K562 (cell line): ENCODE results near the gene WASF3. TPM values are rescaled to one million over a fixed set of nuclear protein-coding genes. Genes with fewer than 3 reads are reported as not detected.

Source experiments
- ATAC-seq: fragments of 200-7000 bp; cut with Tn5 transposase; 3 replicates; pipeline ENCODE4 v1.9.1; 2020; ENCODE audit warnings: moderate library complexity
- BruUV-seq: library from RNA; stranded (reverse); fragments of 400-500 nt; replicated peaks from 2 replicates; lab custom pipeline; 2021; lab: Mats Ljungman, UMichigan
- CTCF ChIA-PET: fragments of 300-600 bp; formaldehyde crosslinking; extraction: SDS; loops from one replicate; lab custom pipeline; 2021; ENCODE audit warnings: low intra/inter-chr PET ratio; lab: Yijun Ruan, JAX
- POLR2A ChIA-PET: fragments of 300-600, 350-650 bp; sonication (Branson Sonifier 250); formaldehyde crosslinking; extraction: SDS; loops from one replicate; lab custom pipeline; 2021; ENCODE audit warnings: antibody characterized with exemption, inconsistent platforms; lab: Yijun Ruan, JAX
- DNase-seq, 4 experiments: peaks; one replicate each; pipeline versions ENCODE4 v3.0.0 to v3.0.0-alpha.2; 2011 to 2018; ENCODE audit warnings: low spot score in 3 of 4, mixed read lengths in 3 of 4; ENCODE audit errors: extremely low read depth in 1 of 4
- FAIRE-seq: peaks from 2 replicates; lab custom pipeline; 2011; peaks lifted over from hg19 to GRCh38; lab: Jason Lieb, UNC
- H2AFZ ChIP-seq: 2 replicates; pipeline ENCODE4 v1.6.0; 2011; ENCODE audit warnings: low read depth, low read length, control low read depth, inconsistent platforms
- H3K27ac ChIP-seq: fragments of 200-600 bp; 3 replicates; pipeline ENCODE4 v1.8.0; 2011; ENCODE audit warnings: low read depth, mild to moderate bottlenecking, control low read depth, inconsistent platforms, low read length, moderate library complexity, mixed read lengths; ENCODE audit errors: extremely low read depth
- H3K27me3 ChIP-seq, 2 experiments: fragments of 300-600 bp in 1 of 2; 2 replicates in 1 of 2; 3 replicates in 1 of 2; pipeline versions ENCODE4 v1.6.0 to v1.8.0; 2011; ENCODE audit warnings: inconsistent platforms in 2 of 2, low read length in 2 of 2, mild to moderate bottlenecking in 1 of 2, mixed read lengths in 1 of 2, moderate library complexity in 1 of 2; ENCODE audit not compliant: control insufficient read depth in 2 of 2, insufficient read depth in 2 of 2
- H3K36me3 ChIP-seq: fragments of 300-600 bp; 3 replicates; pipeline ENCODE4 v1.8.0; 2011; ENCODE audit warnings: mild to moderate bottlenecking, low read length, inconsistent platforms; ENCODE audit not compliant: control insufficient read depth, insufficient read depth
- H3K4me1 ChIP-seq, 2 experiments: fragments of 200-600 bp in 1 of 2; replicated peaks in 1 of 2; 2 replicates in 1 of 2; 3 replicates in 1 of 2; pipeline versions ENCODE4 v1.5.1 to v1.8.0; 2011; ENCODE audit warnings: inconsistent platforms in 2 of 2, low read length in 2 of 2, mild to moderate bottlenecking in 1 of 2, mixed read lengths in 1 of 2, moderate library complexity in 1 of 2; ENCODE audit not compliant: control insufficient read depth in 2 of 2, insufficient read depth in 2 of 2
- H3K4me2 ChIP-seq: 2 replicates; pipeline ENCODE4 v1.6.1; 2011; ENCODE audit warnings: low read length, control low read depth, inconsistent platforms, mixed read lengths; ENCODE audit not compliant: insufficient read depth
- H3K4me3 ChIP-seq: fragments of 200-600 bp; sonication (generic), shearing (Covaris generic); 2 replicates; pipeline ENCODE4 v1.5.1; 2016; ENCODE audit warnings: control low read depth, inconsistent platforms
- H3K79me2 ChIP-seq: fragments of 200-600 bp; 3 replicates; pipeline ENCODE4 v1.8.0; 2011; ENCODE audit warnings: low read length, inconsistent platforms; ENCODE audit not compliant: control insufficient read depth, insufficient read depth
- H3K9ac ChIP-seq, 2 experiments: 2 replicates each; pipeline versions ENCODE4 v1.6.0 to v1.6.1; 2011; ENCODE audit warnings: low read depth in 2 of 2, low read length in 2 of 2, control low read depth in 1 of 2, inconsistent platforms in 1 of 2, mild to moderate bottlenecking in 1 of 2, mixed read lengths in 1 of 2; ENCODE audit not compliant: insufficient read depth in 1 of 2
- H3K9me1 ChIP-seq: one replicate; pipeline ENCODE4 v1.6.0; 2011; ENCODE audit warnings: inconsistent platforms, mild to moderate bottlenecking, low read length, moderate library complexity; ENCODE audit not compliant: control insufficient read depth, insufficient read depth
- H3K9me3 ChIP-seq: replicated peaks from 2 replicates; pipeline ENCODE4 v1.5.1; 2011; ENCODE audit warnings: low read depth, low read length, inconsistent platforms; ENCODE audit not compliant: control insufficient read depth, insufficient read depth
- H4K20me1 ChIP-seq: replicated peaks from 2 replicates; pipeline ENCODE4 v1.6.1; 2011; ENCODE audit warnings: low read length, inconsistent platforms, mixed read lengths; ENCODE audit not compliant: control insufficient read depth, insufficient read depth
- CTCF ChIP-seq, 3 experiments: IDR thresholded peaks in 2 of 3; conservative IDR thresholded peaks in 1 of 3; 2 replicates each; pipeline ENCODE4 v1.5.1; 2011 to 2012; ENCODE audit warnings: low read length in 3 of 3, mild to moderate bottlenecking in 3 of 3, control low read depth in 2 of 3, improper control_type of control experiment in 1 of 3, inconsistent platforms in 1 of 3, low read depth in 1 of 3, mixed read lengths in 1 of 3, moderate library complexity in 1 of 3; ENCODE audit not compliant: insufficient read depth in 2 of 3
- DIDO1 ChIP-seq: fragments of 450-650 bp; IDR thresholded peaks from 2 replicates; pipeline ENCODE4 v1.6.1; 2016; ENCODE audit warnings: low read depth, missing biosample characterization, missing genetic modification characterization
- POLR2A ChIP-seq: fragments of 450-650 bp; conservative IDR thresholded peaks from 2 replicates; pipeline ENCODE4 v1.6.1; 2016
- SFPQ ChIP-seq: fragments of 200-400 bp; formaldehyde crosslinking; IDR thresholded peaks from 2 replicates; pipeline ENCODE4 v1.6.1; 2017; ENCODE audit warnings: mild to moderate bottlenecking, low read depth, low read length, moderate library complexity
- TEAD1 ChIP-seq, 2 experiments: fragments of 450-650 bp in 1 of 2; sonication (generic) in 1 of 2; formaldehyde crosslinking; IDR thresholded peaks; 2 replicates each; pipeline versions ENCODE4 v1.4.0 to v1.8.0; 2020 to 2022; ENCODE audit warnings: mild to moderate bottlenecking in 2 of 2, missing genetic modification reagents in 1 of 2
- ZC3H8 ChIP-seq: fragments of 450-650 bp; IDR thresholded peaks from 2 replicates; pipeline ENCODE4 v1.6.1; 2017
- WGBS: fragments of 100-300 bp; shearing (Covaris generic); methylation state at CpG from one replicate; pipeline ENCODE4 v1.1.6; 2016; ENCODE audit warnings: low coverage, mixed read lengths; ENCODE audit not compliant: insufficient coverage; ENCODE audit errors: missing lambda C conversion rate; 5-methylcytosine and 5-hydroxymethylcytosine counted together
- in situ Hi-C: fragments of 300-500 bp; cut with MboI; formaldehyde crosslinking; loops from 4 replicates; pipeline ENCODE4 v1.15.0; 2018; ENCODE audit warnings: inconsistent platforms, mixed read lengths
- intact Hi-C: fragments of 100-400 bp; cut with micrococcal nuclease; formaldehyde crosslinking; loops from 2 replicates; pipeline ENCODE4 v1.14.2; 2022
- polyA plus RNA-seq, 8 experiments: library from polyadenylated mRNA; depleted of rRNA in 4 of 8; stranded (reverse) in 5 of 8; unstranded in 3 of 8; fragments of >200 nt; fragmentation: Nextera tagmentation in 2 of 8; fragmentation: Illumina TruSeq in 1 of 8; extraction: Ambion mirVana in 2 of 8; extraction: Trizol in 1 of 8; gene quantifications; 2 replicates each; pipeline versions ENCODE4 v1.2.1 to v1.2.3, GENCODE V29; 2011 to 2014; ENCODE audit warnings: inconsistent platforms in 1 of 8, missing spikeins in 1 of 8
- total RNA-seq, 7 experiments: library from RNA; depleted of rRNA in 6 of 7; stranded (reverse); fragments of >200 nt in 6 of 7; fragmentation: Illumina TruSeq in 2 of 7; extraction: Trizol in 2 of 7; gene quantifications; 2 replicates each; pipeline versions ENCODE4 v1.2.1 to v1.2.3, GENCODE V29; 2011 to 2021; ENCODE audit warnings: low replicate concordance in 1 of 7

Gene WASF3
- total and polyA plus RNA-seq, 9 of the 15 experiments (the other 6 are each of a cell fraction or from before 2014, with no cell fraction given): 0.04 to 0.43 (median 0.11) TPM

GRCh38 chr13:26604784-26605545 lies 47.5 kb downstream of the WASF3 start:
- no peak for FAIRE-seq
- H3K4me3 ChIP-seq: no peak overlapping the region
- no peak overlapping the region for H3K27ac ChIP-seq
- H2AFZ ChIP-seq: no peak overlapping the region
- intact Hi-C loops (no loop called here), in situ Hi-C loops (no loop called here)
- no peak for DNase-seq
- H3K9me3 ChIP-seq: no peaks in the 10 kb centered on the region
- CTCF ChIA-PET: no interaction called here
- no peaks in the 10 kb centered on the region for H3K9me1 ChIP-seq
- no peak for TF ChIP-seq DIDO1 (tag)
- no peak for TF ChIP-seq ZC3H8
- no peak for TF ChIP-seq POLR2A
- TF ChIP-seq TEAD1 (CRISPR knock-in tag; IDR thresholded peaks at IDR 0.05): no peak
- no peaks in the 10 kb centered on the region for H3K4me1 ChIP-seq
- H3K9ac ChIP-seq: no peak overlapping the region
- H4K20me1 ChIP-seq: no peaks in the 10 kb centered on the region
- no peaks in the 10 kb centered on the region for H3K27me3 ChIP-seq
- ATAC-seq: no peak
- H3K4me2 ChIP-seq: no peak overlapping the region
- WGBS: 0% methylated on average over 2 of the region's 3 CpGs
- POLR2A ChIA-PET: interaction anchor here (1.1 kb wide), 1 partner anchor 17 kb away, joined by 3 read pairs; no protein-coding TSS in a partner anchor
- no TSS peak for BruUV-seq
- H3K79me2 ChIP-seq: no peaks in the 10 kb centered on the region
- H3K36me3 ChIP-seq: no peaks in the 10 kb centered on the region

- Histone ChIP-seq H3K36me3 (no peaks in the 10 kb centered on the region), H3K4me3 (no peak overlapping the region), H3K27ac (no peak overlapping the region), H3K79me2 (no peaks in the 10 kb centered on the region), H3K9ac (no peak overlapping the region), H3K4me1 (no peaks in the 10 kb centered on the region), H3K9me1 (no peaks in the 10 kb centered on the region), H2AFZ (no peak overlapping the region), H4K20me1 (no peaks in the 10 kb centered on the region), H3K4me2 (no peak overlapping the region), H3K9me3 (no peaks in the 10 kb centered on the region), H3K27me3 (no peaks in the 10 kb centered on the region)
- FAIRE-seq: no peak
- CTCF ChIA-PET: no interaction called here
- TF ChIP-seq SFPQ: no peak
- peak in 2 of 3 experiments; percentile 20 to 22; a peak in 1 of 6 replicates for TF ChIP-seq CTCF (IDR thresholded peaks at IDR 0.05 in 2 of 3, conservative IDR thresholded peaks at IDR 0.05 in 1 of 3; ENCODE audit: insufficient read depth in 2 of 3, low read depth in 1 of 3, low read length in 3 of 3)
- WGBS: 6% methylated on average over 2 of the region's 2 CpGs
- peak; percentile 59; the same call in 2 of the 3 replicates for ATAC-seq
- in situ Hi-C loops: no loop called here
- peak; percentile 5 to 9 (median 7) for DNase-seq
- intact Hi-C loops: no loop called here
- POLR2A ChIA-PET: interaction anchor here (1.1 kb wide), 1 partner anchor 16 kb away, joined by 3 read pairs; no protein-coding TSS in a partner anchor
- BruUV-seq: no TSS peak
Observed at GRCh38 chr13:26605845-26606244, 48.4 kb downstream of the WASF3 start.
